ENCODE results near the gene PIP4P1.

GRCh38 chr14:20436363-20436755 is 24.9 kb downstream of the PIP4P1 start:
- TF ChIP-seq CTCF (IDR thresholded peaks at IDR 0.05; ENCODE audit: low read depth, low read length, missing input control) (no peak), REST (IDR thresholded peaks at IDR 0.05) (no peak), TAF1 (conservative IDR thresholded peaks at IDR 0.05) (no peak), YY1 (IDR thresholded peaks at IDR 0.05) (no peak), EGR1 (IDR thresholded peaks at IDR 0.05; ENCODE audit: low read depth in 2 of 2) (no peak), JUND (IDR thresholded peaks at IDR 0.05) (no peak), ATF3 (IDR thresholded peaks at IDR 0.05) (no peak), FOXA1 (IDR thresholded peaks at IDR 0.05) (no peak), FOXA2 (IDR thresholded peaks at IDR 0.05) (no peak)
